Stimulated activated CD4-positive, alpha-beta T cell treated with anti-CD3 and anti-CD28 coated beads, TNF-alpha, amount 100 ng/mL, for 48 hours (primary cell): ENCODE results near the gene LRPPRC.

ENCODE experiments used
- DNase-seq, 3 donors: peaks; one replicate each; pipeline ENCODE4 v3.0.0-alpha.2; 2020; ENCODE audit warnings: low read depth in 3 of 3

LRPPRC gene

GRCh38 chr2:43872151-43872550, 123.6 kb downstream of the LRPPRC start:
- no peak for DNase-seq

DNA sequence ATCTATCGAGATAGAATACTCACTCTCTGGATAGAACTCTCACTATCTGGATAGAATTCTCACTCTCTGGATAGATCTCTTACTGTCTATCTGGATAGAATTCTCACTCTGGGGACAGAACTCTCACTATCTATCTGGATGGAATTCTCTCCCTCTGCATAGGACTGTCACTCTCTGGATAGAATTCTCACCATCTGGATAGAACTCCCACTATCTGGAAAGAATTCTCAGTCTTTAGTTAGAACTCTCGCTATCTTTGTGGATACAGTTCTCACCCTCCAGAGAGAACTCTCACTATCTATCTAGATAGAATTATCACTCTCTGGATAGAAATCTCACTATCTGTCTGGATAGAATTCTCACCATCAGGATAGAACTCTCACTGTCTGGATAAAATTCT, 140.5 kb downstream of the LRPPRC start:
- no peak for DNase-seq

- no peak for DNase-seq
Measured at GRCh38 chr2:43854671-43855070, 141.1 kb downstream of the LRPPRC start.

DNA sequence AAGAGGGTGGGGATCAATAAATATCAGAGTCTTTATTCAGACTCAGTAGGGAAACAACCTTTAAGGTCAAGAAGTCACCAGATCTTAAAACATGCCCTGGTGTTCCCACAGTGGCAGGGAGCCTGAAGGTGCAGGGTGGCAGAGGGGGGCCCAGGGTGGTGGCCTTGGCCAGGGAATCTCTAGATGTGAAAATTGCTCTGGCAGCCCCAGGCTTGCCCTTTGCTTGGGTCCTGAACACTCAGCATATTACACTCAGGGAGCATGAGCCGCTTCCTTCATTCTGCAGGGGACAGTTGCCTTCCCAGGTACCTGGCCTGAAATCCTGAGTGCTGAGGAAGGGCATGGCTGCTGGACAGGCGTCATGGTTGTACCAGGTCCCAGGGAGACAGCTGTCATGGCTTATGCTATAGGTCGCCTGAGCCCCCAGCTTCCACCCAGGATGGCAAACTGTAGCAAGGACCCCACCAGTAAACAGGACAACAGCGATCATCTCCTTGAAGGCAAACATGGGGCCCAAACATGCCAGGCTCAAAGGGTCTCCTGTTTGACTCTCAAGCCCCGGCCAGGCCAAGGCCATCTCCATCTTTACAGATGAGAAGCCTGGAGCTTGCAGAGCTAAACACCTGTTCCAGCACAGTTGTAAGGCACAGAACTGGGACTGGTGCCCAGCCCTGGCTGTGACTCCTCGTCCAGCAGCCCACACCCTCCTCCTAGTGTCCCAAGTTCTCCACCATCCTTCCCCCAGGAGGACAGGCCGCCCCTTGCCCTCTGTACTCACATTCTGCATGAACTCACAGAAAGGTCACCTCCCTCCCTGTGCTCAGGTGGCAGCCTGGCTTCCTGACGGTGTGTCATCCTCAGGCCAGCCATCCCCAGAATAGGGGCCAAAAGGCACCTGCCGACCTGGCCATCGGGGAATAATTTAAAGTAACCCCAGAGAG, 142.4 kb downstream of the LRPPRC start:
- no peak for DNase-seq

DNA sequence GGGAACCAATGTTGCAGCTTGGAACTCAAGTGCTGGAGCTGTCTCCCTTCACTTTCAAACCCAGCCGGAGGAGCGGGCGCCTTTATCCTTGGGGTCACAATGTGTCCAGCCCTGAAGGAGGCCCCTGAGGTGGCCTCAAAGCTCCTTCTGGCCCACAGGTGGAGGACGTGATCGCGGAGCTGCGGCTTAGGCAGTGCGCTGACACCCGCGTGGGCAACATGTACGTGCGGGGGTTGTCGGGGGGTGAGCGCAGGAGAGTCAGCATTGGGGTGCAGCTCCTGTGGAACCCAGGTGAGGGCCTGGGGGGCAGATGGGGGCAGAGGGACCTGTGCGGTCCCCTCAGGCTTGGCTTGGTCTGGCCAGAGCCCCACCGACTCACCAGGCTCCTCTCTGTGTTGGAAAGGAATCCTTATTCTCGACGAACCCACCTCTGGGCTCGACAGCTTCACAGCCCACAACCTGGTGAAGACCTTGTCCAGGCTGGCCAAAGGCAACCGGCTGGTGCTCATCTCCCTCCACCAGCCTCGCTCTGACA, 143.5 kb downstream of the LRPPRC start:
- DNase-seq, result no peak

DNA sequence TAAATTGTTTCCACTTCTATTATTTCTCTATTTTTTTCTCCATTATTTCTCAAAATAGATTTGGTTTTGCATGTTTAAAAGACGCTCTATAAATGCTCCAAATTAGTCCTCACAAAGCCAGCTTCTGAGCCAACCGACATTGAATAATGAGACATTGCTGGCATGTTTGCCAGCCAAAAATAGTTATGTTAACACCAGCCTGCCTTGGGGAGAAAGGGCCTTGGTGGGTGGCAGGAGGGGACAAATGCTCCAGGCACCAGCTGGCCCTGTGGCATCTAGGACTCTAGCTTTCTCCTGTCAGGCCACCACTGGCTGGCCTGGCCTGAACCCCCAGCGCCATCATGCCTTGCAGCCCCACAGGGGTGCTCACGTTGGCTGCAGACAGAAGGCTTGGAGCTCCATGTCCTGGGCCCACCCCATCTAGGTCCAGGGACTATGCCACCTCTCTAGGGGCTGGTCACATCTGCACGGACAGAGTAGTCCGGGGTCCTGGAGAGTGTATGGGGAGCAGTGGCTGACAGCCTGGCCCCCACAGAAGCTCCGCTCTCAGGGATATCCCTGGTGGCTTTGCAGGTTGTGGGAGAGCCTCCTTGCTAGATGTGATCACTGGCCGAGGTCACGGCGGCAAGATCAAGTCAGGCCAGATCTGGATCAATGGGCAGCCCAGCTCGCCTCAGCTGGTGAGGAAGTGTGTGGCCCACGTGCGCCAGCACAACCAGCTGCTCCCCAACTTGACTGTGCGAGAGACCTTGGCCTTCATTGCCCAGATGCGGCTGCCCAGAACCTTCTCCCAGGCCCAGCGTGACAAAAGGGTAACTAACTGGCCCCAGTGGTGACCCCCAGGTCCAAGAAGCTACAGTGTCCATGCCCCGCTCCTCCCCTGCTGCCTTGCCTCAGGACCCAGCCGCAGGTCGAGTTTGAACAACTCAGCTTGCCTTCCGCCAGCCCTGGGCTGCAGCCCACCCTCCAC, 144.5 kb downstream of the LRPPRC start:
- no peak for DNase-seq

GRCh38 chr2:43848214-43848613, 147.6 kb downstream of the LRPPRC start:
- DNase-seq, result no peak

GRCh38 chr2:43846140-43846793, 149.5 kb downstream of the LRPPRC start:
- DNase-seq, result no peak

GRCh38 chr2:43845181-43845580, 150.6 kb downstream of the LRPPRC start:
- DNase-seq, result no peak

- no peak for DNase-seq
Measured at GRCh38 chr2:43842866-43843226, 152.9 kb downstream of the LRPPRC start.

DNA sequence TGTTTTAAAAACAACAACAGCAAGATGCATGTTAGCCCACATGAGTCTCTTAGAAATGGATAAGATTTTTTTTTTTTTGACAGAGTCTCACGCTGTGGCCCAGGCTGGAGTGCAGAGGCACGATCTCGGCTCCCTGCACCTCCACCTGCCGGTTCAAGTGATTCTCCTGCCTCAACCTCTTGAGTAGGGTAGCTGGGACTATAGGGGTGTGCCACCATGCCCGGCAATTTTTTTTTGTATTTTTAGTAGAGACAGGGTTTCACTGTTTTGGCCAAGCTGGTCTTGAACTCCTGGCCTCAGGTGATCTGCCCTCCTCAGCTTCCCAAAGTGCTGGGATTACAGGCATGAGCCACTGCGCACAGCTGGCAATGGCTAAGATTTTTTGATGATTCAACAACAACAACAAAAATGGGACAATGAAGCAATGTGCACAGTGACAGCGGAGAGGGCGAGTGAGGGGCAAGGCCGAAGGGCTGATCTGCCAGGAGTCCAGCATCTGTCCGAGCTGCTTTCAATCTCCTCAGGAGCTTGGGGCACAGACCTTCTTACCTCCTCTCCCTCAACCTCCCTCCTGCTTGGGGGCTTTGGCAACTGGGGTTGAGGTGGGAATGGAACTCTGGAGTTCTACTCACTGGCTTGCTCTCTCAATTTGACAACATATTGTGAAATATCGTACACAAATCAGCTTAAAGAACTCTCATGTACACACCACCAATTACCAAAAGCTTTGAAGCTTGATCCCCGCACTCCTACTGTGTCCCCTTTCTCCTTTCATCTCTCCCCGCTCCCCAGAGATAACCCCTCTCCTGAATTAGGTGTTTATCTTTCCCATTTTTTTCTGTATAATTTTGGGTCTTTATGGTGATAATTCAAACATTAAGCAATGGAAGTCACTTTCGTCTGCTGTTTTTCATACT, 153.6 kb downstream of the LRPPRC start:
- no peak for DNase-seq

GRCh38 chr2:43840965-43841364, 154.8 kb downstream of the LRPPRC start:
- no peak for DNase-seq

- no peak for DNase-seq
Measured at GRCh38 chr2:43839776-43840564, 155.8 kb downstream of the LRPPRC start.

DNA sequence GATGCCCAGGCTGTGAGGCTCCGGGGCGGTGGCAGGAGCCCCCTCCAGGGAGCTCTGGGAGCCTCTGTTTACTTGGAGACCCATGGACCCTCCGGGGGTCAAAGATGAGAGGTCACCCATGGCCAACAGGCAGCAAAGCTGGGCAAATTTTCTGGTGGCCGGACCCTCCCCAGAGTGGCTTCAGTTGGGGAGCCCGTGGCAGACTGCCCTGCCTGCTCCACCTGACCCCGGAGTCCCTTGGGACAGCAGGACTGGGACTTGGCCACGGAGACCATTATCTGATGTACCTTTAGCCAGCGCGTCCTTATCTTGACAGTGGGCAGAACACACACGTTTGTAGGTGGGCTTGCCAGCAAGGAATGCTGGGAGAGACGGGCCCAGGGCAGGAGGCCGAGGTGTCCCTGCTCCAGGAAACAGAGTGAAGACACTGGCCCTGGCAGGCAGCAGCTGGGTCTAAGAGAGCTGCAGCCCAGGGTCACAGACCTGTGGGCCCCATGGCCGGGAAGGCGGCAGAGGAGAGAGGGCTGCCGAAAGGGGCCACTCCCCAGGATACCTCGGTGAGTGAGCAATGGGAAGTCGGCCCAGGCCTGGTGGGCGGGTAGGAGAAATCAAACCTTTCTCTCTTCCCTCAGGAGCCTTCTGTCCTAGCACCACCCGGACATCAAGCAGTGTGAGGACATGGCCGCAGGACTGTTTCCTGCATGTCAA, 157.1 kb downstream of the LRPPRC start, which contains the start of the genes ABCG5 and ABCG8:
TSS of gene ABCG5 (minus strand) at position 280 of the 708 bp plus-strand sequence. CDS start at position 120, 160 bp downstream.
TSS of gene ABCG8 (plus strand) at position 412 of the 708 bp plus-strand sequence. CDS start at position 495, 83 bp downstream.
- DNase-seq, result no peak

DNA sequence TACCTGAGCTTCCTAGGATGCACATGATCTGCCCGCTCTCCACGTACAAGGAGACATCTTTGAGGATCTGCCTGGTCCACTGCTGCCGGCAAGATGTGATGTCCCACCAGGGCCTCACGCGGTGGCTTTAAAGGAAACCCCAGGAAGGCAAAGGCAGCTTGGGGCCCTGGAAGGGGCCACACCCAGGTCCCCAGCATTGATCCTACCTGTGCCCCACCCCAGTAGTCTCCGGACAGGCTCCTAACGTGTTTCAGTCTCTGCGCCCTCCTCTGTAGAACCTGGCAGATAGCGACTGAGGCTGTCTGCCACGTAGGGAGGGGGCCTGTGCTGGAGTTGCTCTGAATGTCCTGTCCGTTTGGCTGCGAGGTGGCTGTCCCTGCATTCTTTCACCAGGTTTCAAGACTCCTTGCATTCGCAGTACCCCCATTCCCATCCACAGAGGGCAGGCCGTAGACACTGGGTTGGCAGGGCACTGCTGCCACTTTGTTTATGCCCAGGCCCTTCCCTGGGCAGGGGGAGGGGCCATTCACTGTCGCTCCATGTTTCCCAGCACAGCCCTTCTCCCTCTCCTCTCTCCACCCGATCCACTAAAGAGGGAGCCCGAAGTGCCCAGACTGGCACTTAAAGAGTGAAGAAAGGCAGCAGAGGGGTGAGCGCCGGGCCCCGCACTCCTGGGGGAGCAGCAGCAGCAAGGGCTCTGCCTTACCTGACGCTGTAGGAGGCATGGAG, 157.8 kb downstream of the LRPPRC start:
- DNase-seq, result no peak

GRCh38 chr2:43837033-43837432, 158.8 kb downstream of the LRPPRC start:
- DNase-seq, result no peak
